Astrocyte (in vitro differentiated cells and primary cell): ENCODE measurements around the gene PTPRN2. TPM values are rescaled to one million over a fixed set of nuclear protein-coding genes. Genes with fewer than 3 reads are reported as not detected.
A peak's percentile ranks its signal among the peaks of the same experiment; 100 is the strongest.
"Not testable (repeated sequence)": the region's sequence is repeated elsewhere in the genome, so short reads cannot be mapped to it uniquely, and the experiment has no call there.

ENCODE experiments used
- DNase-seq: peaks from one replicate; pipeline ENCODE4 v3.0.0-alpha.2; 2010; ENCODE audit warnings: low read depth
- FAIRE-seq: peaks from 2 replicates; lab custom pipeline; 2011; peaks lifted over from hg19 to GRCh38; lab: Jason Lieb, UNC
- H2AFZ ChIP-seq: 2 replicates; pipeline ENCODE4 v1.6.0; 2012; ENCODE audit warnings: low read depth, low read length, inconsistent platforms
- H3K27ac ChIP-seq: 2 replicates; pipeline ENCODE4 v1.5.1; 2011; ENCODE audit warnings: low read depth, low read length, inconsistent platforms
- H3K27me3 ChIP-seq: 2 replicates; pipeline ENCODE4 v1.6.0; 2011; ENCODE audit warnings: low read length, inconsistent platforms; ENCODE audit not compliant: insufficient read depth
- H3K36me3 ChIP-seq: 2 replicates; pipeline ENCODE4 v1.5.1; 2011; ENCODE audit warnings: low read length, inconsistent platforms; ENCODE audit not compliant: insufficient read depth
- H3K4me1 ChIP-seq: 2 replicates; pipeline ENCODE4 v1.5.1; 2011; ENCODE audit warnings: low read length, inconsistent platforms; ENCODE audit not compliant: insufficient read depth
- H3K4me2 ChIP-seq: 2 replicates; pipeline ENCODE4 v1.6.0; 2012; ENCODE audit warnings: low read length, inconsistent platforms
- H3K4me3 ChIP-seq: 2 replicates; pipeline ENCODE4 v1.5.1; 2011; ENCODE audit warnings: low read depth, mild to moderate bottlenecking, low read length, inconsistent platforms; ENCODE audit not compliant: insufficient read depth
- H3K79me2 ChIP-seq: 2 replicates; pipeline ENCODE4 v1.6.0; 2012; ENCODE audit warnings: mild to moderate bottlenecking, low read length, inconsistent platforms; ENCODE audit not compliant: insufficient read depth
- H3K9ac ChIP-seq: 2 replicates; pipeline ENCODE4 v1.6.0; 2012; ENCODE audit warnings: mild to moderate bottlenecking, low read length, inconsistent platforms
- H3K9me3 ChIP-seq: 2 replicates; pipeline ENCODE4 v1.5.1; 2012; ENCODE audit warnings: low read depth, mild to moderate bottlenecking, low read length, inconsistent platforms; ENCODE audit not compliant: insufficient read depth
- H4K20me1 ChIP-seq: 2 replicates; pipeline ENCODE4 v1.6.0; 2012; ENCODE audit warnings: low read length, inconsistent platforms; ENCODE audit not compliant: insufficient read depth
- H3K27ac Mint-ChIP-seq: one replicate; pipeline ENCODE4 v1.8.0; 2021; ENCODE audit warnings: mild to moderate bottlenecking, mixed read lengths; ENCODE audit not compliant: unreplicated experiment
- H3K27me3 Mint-ChIP-seq: one replicate; pipeline ENCODE4 v1.8.0; 2021; ENCODE audit warnings: low read depth, mixed read lengths; ENCODE audit not compliant: unreplicated experiment
- H3K36me3 Mint-ChIP-seq: one replicate; pipeline ENCODE4 v1.8.0; 2021; ENCODE audit warnings: low read depth, mixed read lengths; ENCODE audit not compliant: unreplicated experiment
- H3K4me1 Mint-ChIP-seq: one replicate; pipeline ENCODE4 v1.8.0; 2021; ENCODE audit warnings: low read depth, mixed read lengths; ENCODE audit not compliant: unreplicated experiment
- H3K4me3 Mint-ChIP-seq: one replicate; pipeline ENCODE4 v1.8.0; 2021; ENCODE audit warnings: mild to moderate bottlenecking, moderate library complexity, mixed read lengths; ENCODE audit not compliant: unreplicated experiment
- H3K9me3 Mint-ChIP-seq: one replicate; pipeline ENCODE4 v1.8.0; 2021; ENCODE audit warnings: mild to moderate bottlenecking, mixed read lengths; ENCODE audit not compliant: unreplicated experiment
- EZH2 ChIP-seq: IDR thresholded peaks from 2 replicates; pipeline ENCODE4 v1.6.1; 2012; ENCODE audit warnings: mild to moderate bottlenecking, low read length, inconsistent platforms; ENCODE audit not compliant: insufficient read depth
- total RNA-seq: library from RNA; stranded (reverse); gene quantifications from 2 replicates; pipeline ENCODE4 v1.2.1, GENCODE V29; 2021
- TF ChIP-seq, protein P1 (sequence below): IDR thresholded peaks from 2 replicates; pipeline ENCODE4 v1.5.1; 2011; ENCODE audit warnings: low read depth, mild to moderate bottlenecking, inconsistent platforms, low read length, moderate library complexity; ENCODE audit not compliant: insufficient read depth

The PTPRN2 gene
- total RNA-seq, 1 donor from 2014 or later, result 0.09 TPM

DNA sequence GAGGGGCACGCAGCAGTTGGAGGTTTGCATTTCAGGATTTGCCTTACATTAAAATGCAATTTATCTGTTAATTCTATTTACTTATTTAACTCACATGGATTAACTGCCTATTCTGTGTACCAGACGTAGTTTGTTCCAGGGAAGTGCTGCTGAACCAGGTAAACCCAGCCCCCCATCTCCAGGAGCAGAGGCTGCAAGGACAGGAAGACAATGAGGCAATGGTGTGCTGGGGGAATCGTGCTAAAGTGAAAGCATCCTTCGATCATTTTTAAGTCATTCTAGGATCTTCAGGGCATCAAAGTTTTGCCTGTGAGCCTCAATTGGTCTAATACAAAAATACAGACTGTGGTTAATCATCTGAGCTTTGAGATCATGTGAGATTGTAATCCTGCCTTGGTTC, 1084.4 kb downstream of the PTPRN2 start:
- Mint-ChIP-seq H3K27ac (no peak overlapping the region), H3K36me3 (no peaks in the 10 kb centered on the region), H3K4me3 (no peak overlapping the region), H3K4me1 (no peaks in the 10 kb centered on the region), H3K27me3 (no peaks in the 10 kb centered on the region), H3K9me3 (peaks cover 29% of the 10 kb centered on the region)
- Histone ChIP-seq H3K27me3 (no peaks in the 10 kb centered on the region), H3K79me2 (no peaks in the 10 kb centered on the region), H2AFZ (peak overlapping the region; percentile 27), H3K36me3 (no peaks in the 10 kb centered on the region), H3K4me3 (no peak overlapping the region), H3K27ac (no peak overlapping the region), H3K4me1 (no peaks in the 10 kb centered on the region), H3K9ac (no peak overlapping the region), H4K20me1 (no peaks in the 10 kb centered on the region), H3K9me3 (peaks cover 4% of the 10 kb centered on the region), H3K4me2 (peak overlapping the region; percentile 39)
- FAIRE-seq (no peak), DNase-seq (no peak)
- TF ChIP-seq, protein P1, sequence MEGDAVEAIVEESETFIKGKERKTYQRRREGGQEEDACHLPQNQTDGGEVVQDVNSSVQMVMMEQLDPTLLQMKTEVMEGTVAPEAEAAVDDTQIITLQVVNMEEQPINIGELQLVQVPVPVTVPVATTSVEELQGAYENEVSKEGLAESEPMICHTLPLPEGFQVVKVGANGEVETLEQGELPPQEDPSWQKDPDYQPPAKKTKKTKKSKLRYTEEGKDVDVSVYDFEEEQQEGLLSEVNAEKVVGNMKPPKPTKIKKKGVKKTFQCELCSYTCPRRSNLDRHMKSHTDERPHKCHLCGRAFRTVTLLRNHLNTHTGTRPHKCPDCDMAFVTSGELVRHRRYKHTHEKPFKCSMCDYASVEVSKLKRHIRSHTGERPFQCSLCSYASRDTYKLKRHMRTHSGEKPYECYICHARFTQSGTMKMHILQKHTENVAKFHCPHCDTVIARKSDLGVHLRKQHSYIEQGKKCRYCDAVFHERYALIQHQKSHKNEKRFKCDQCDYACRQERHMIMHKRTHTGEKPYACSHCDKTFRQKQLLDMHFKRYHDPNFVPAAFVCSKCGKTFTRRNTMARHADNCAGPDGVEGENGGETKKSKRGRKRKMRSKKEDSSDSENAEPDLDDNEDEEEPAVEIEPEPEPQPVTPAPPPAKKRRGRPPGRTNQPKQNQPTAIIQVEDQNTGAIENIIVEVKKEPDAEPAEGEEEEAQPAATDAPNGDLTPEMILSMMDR, result no peak
- TF ChIP-seq EZH2, result no peak

- Histone ChIP-seq H3K4me2 (peak overlapping the region; percentile 39), H3K79me2 (no peaks in the 10 kb centered on the region), H3K36me3 (no peaks in the 10 kb centered on the region), H3K9me3 (peaks cover 4% of the 10 kb centered on the region), H3K4me3 (no peak overlapping the region), H3K27ac (no peak overlapping the region), H4K20me1 (no peaks in the 10 kb centered on the region), H3K9ac (no peak overlapping the region), H3K4me1 (no peaks in the 10 kb centered on the region), H2AFZ (peak overlapping the region; percentile 27), H3K27me3 (no peaks in the 10 kb centered on the region)
- H3K4me3 Mint-ChIP-seq, result no peak overlapping the region
- no peak for FAIRE-seq
- no peaks in the 10 kb centered on the region for H3K27me3 Mint-ChIP-seq
- H3K9me3 Mint-ChIP-seq, result peaks cover 34% of the 10 kb centered on the region
- H3K4me1 Mint-ChIP-seq, result no peaks in the 10 kb centered on the region
- TF ChIP-seq EZH2, result no peak
- TF ChIP-seq, protein P1, result no peak
- H3K27ac Mint-ChIP-seq, result no peak overlapping the region
- no peaks in the 10 kb centered on the region for H3K36me3 Mint-ChIP-seq
- no peak for DNase-seq
Observed at GRCh38 chr7:157502701-157503111, 1084.9 kb downstream of the PTPRN2 start.

GRCh38 chr7:157501581-157501980, 1086.0 kb downstream of the PTPRN2 start:
- peaks cover 4% of the 10 kb centered on the region for H3K9me3 ChIP-seq
- Mint-ChIP-seq H3K36me3 (no peaks in the 10 kb centered on the region), H3K27ac (no peak overlapping the region)

GRCh38 chr7:157500989-157501540, 1086.6 kb downstream of the PTPRN2 start:
- H3K36me3 Mint-ChIP-seq, H3K9ac ChIP-seq, H3K27me3 Mint-ChIP-seq: not testable (repeated sequence)

More at GRCh38 chr7:157501581-157501980, 1086.0 kb downstream of the PTPRN2 start:
- H3K4me1 Mint-ChIP-seq, result no peaks in the 10 kb centered on the region
- no peak overlapping the region for H2AFZ ChIP-seq
- H3K4me3 ChIP-seq, result no peak overlapping the region
- no peak overlapping the region for H3K27ac ChIP-seq
- H3K79me2 ChIP-seq, result no peaks in the 10 kb centered on the region
- no peaks in the 10 kb centered on the region for H3K4me1 ChIP-seq
- no peaks in the 10 kb centered on the region for H3K36me3 ChIP-seq
- FAIRE-seq (no peak), DNase-seq (no peak)
- H3K9me3 Mint-ChIP-seq, result peaks cover 27% of the 10 kb centered on the region
- H4K20me1 ChIP-seq, result no peaks in the 10 kb centered on the region
- H3K9ac ChIP-seq, result no peak overlapping the region
- H3K4me3 Mint-ChIP-seq, result no peak overlapping the region
- H3K27me3 Mint-ChIP-seq, result no peaks in the 10 kb centered on the region
- TF ChIP-seq, protein P1, result no peak
- no peaks in the 10 kb centered on the region for H3K27me3 ChIP-seq
- H3K4me2 ChIP-seq, result no peak overlapping the region

More at GRCh38 chr7:157500989-157501540, 1086.6 kb downstream of the PTPRN2 start:
- not testable (repeated sequence) for H3K4me3 Mint-ChIP-seq, H3K4me2 ChIP-seq, H2AFZ ChIP-seq, H3K27ac Mint-ChIP-seq, FAIRE-seq, H3K4me1 Mint-ChIP-seq, H3K27ac ChIP-seq, H3K4me3 ChIP-seq, H3K27me3 ChIP-seq, H3K36me3 ChIP-seq, H3K9me3 ChIP-seq, H4K20me1 ChIP-seq, DNase-seq, H3K79me2 ChIP-seq, H3K4me1 ChIP-seq
- H3K9me3 Mint-ChIP-seq, result peaks cover 30% of the 10 kb centered on the region
